Stimulated activated CD4-positive, alpha-beta T cell treated with anti-CD3 and anti-CD28 coated beads, TNF-alpha, amount 100 ng/mL, for 4 hours (primary cell): ENCODE data around the gene MTFMT.
A peak's percentile ranks its signal among the peaks of the same experiment; 100 is the strongest.
"Not testable (repeated sequence)": the region's sequence is repeated elsewhere in the genome, so short reads cannot be mapped to it uniquely, and the experiment has no call there.

Experiments used
- DNase-seq, 3 experiments: peaks; one replicate each; pipeline ENCODE4 v3.0.0-alpha.2; 2020; ENCODE audit warnings: low read depth in 3 of 3

Gene MTFMT

DNA sequence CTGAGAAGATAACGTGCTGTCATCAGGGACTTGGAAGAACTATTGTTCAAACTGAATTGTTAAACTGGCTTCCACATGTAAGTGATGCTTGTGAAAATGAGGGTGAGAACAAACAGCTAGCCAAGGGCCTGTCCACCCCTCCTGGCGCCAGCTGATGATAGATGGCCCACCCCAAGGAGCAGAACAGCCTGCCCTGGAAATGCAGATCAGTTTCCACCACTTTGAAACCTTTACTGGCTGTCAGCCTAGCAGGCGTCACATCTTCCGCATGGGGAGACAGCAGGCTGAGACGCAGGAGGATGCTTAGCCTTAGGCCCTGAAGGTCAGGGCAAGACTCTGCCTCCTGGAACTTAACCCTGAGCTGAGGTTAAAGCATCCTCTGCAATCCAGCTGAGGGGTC lies 9.4 kb upstream of the MTFMT start:
- DNase-seq, result no peak

- DNase-seq, result no peak
These were observed 9.0 kb upstream of the MTFMT start for GRCh38 chr15:65038428-65038827.

GRCh38 chr15:65037309-65037708 lies 7.9 kb upstream of the MTFMT start:
- DNase-seq, result no peak

GRCh38 chr15:65034719-65035118 lies 5.3 kb upstream of the MTFMT start:
- DNase-seq, result no peak

GRCh38 chr15:65033659-65034269 lies 4.3 kb upstream of the MTFMT start:
- DNase-seq, result no peak

- no peak for DNase-seq
These were observed 3.5 kb upstream of the MTFMT start for GRCh38 chr15:65032801-65033537.

DNA sequence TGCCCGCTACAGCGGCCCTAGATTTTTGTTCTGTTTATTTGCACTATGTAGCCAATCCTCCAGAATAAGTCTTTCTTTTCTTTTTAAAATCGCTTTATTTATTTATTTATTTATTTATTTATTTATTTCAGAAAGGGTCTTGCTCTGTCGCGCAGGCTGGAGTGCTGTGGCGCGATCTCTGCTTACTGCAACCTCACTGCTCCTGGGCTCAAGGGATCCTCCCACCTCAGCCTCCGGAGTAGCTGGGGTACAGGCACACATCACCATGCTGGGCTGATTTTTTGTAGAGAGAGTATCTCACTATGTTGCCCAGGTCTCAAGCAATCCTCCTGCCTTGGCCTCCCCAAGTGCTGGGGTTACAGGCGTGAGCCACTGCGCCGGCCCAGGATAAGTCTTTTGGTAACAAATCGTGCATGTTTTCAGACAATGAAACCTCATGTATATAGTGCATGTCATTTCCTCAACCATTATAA lies 333 bp upstream of the MTFMT start:
- no peak for DNase-seq

GRCh38 chr15:65028338-65028737 lies 1.1 kb downstream of the MTFMT start:
- DNase-seq, result no peak

- DNase-seq, result no peak
These were observed 1.8 kb downstream of the MTFMT start for GRCh38 chr15:65027593-65027992.

GRCh38 chr15:65026756-65027155 lies 2.7 kb downstream of the MTFMT start:
- no peak for DNase-seq

GRCh38 chr15:65021488-65021887 lies 8.0 kb downstream of the MTFMT start:
- no peak for DNase-seq

DNA sequence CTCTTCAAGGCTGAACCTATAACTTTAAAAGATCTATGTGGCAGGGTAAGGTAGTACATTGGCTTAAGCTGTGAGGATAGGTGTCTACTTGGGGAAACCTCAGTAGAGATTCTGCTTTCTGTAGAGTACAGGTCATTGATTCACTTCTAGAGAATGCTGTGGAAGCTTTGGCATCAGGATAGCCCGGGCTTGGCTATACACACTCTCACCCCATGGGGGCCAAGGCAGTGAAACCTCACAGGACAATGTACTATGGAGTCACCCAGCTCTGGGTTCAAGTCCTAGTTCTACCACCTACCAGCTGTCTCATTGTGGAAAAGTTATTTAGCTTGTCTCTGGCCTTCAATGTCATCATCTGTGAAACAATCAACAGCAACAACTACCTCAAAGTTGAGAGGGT lies 9.0 kb downstream of the MTFMT start:
- DNase-seq, result no peak

DNA sequence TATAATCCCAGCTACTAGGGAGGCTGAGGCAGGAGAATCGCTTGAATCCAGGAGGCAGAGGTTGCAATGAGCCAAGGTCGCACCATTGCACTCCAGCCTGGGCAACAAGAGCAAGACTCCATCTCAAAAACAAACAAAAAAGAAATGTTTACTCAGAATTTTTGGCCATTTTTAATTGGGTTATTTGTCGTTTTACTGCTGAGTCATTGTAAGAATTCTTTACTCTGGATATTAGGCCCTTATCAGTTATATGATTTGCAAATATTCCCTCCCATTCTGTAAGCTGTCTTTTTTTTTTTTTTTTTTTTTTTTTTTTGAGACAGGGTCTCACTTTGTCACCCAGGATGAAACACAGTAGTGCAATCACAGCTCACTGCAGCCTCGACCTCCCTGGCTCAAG lies 18.2 kb downstream of the MTFMT start:
- not testable (repeated sequence) for DNase-seq

DNA sequence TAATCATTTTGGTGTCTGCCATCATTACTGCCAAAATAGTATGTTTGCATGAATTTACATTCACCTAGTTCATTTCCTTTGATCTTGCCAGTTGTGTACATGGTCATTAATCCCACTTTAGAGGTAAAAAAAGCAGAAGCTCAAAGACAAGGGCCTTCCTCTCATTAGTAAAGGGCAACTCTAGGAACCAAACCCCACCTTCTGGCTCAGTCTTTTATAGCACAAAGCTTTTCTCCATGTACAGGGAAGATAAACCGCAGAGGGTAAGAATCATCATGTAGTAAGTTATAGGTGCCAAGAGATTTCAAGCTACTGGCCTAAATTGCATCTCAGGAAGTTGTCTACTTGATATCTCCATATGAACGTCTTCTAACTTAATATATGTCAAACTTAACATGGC lies 20.5 kb downstream of the MTFMT start:
- no peak for DNase-seq

DNA sequence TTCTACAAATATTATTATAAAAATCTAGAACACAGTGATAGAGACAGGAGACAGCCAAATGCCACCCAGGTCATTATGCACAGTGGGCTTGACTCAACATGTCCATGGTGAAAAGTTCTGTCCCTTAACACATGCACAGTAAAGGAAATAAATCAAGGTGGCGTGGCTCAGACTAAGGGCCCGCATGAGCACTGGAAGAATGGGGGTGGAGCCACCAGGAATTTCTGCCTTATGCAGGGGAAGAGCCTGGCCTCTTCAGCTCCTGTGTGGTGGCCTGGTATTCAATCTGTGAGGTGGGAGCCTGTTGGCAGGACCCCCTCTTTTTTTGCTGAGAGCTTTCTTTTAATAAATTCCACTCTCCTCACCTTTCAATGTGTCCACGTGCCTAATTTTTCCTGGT lies 22.6 kb downstream of the MTFMT start:
- DNase-seq, result no peak

DNA sequence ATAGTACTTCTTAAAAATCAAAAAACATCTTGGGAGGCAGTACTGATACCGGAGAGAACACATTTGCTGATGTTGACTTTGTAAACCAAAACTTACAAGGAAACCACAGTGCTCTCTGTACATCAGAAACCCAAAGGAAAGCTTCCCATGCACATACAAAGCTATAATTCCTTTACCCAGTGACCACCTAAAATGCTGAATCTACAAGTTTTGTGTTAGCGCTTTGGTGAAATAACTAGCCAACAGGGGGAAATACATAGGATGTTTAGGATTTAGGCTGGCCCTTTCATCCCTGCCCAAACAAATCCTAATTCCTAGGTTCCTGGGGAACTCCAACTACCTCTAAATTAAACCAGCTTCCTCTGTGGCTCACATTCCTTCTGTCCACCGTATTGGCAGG lies 24.4 kb downstream of the MTFMT start:
- no peak for DNase-seq

GRCh38 chr15:64997745-64998375 lies 31.6 kb downstream of the MTFMT start:
- no peak for DNase-seq

- no peak for DNase-seq
These were observed 32.4 kb downstream of the MTFMT start for GRCh38 chr15:64997066-64997465.

DNA sequence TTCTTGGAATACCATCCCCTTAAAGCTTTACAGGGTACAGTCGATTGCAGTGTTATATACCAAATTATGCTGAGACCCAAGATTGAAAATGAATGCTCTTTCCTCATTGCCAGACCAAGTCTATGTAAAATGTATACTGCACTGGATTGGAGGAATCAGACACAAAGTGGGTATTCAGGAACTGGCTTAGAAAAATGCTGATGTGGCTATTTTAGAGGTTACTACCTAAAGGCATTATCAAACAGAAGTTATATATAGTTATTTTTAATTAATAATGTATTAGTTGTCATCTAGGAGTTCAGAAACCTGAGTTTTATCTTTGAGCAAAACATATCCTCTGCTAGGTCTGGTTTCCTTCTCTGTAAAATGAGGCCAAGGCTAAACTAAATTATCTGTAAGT lies 36.1 kb downstream of the MTFMT start:
- no peak for DNase-seq

GRCh38 chr15:64991536-64992135 lies 37.8 kb downstream of the MTFMT start:
- DNase-seq, result no peak

DNA sequence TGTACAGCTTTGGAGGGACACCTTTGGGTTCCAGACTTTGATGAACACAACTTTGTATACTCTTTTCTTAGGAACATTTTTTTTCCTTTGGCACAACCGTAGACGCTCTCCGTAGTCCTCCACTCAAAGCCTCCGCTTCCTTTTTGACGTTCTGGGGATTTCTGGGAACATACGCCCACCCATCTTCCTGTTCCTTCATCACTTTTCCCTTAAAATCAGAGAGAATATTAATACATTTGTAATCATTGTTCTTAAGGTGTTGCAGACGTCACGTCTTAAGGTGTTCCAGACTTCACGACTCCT lies 39.3 kb downstream of the MTFMT start:
- no peak for DNase-seq

- DNase-seq, result peak; percentile 81 to 85 (median 83)
These were observed 39.8 kb downstream of the MTFMT start, which contains the start of gene SPG21 for GRCh38 chr15:64989416-64990167. Gene SPG21, minus strand, starts transcription at chr15:64989914. Its CDS starts 6,345 bp downstream, at chr15:64983569.
